SK-N-SH (cell line): ENCODE data around the gene KLHL17. TPM values are rescaled to one million over a fixed set of nuclear protein-coding genes. Genes with fewer than 3 reads are reported as not detected.

Experiments
- CTCF ChIA-PET: fragments of 300-600, 350-600 bp; formaldehyde crosslinking; extraction: SDS; loops from one replicate; lab custom pipeline; 2021; lab: Yijun Ruan, JAX
- POLR2A ChIA-PET: fragments of 350-600 bp; sonication (Branson Sonifier 250); formaldehyde crosslinking; extraction: SDS; loops from one replicate; lab custom pipeline; 2020; ENCODE audit warnings: antibody characterized with exemption, inconsistent platforms; lab: Yijun Ruan, JAX
- DNase-seq: peaks from one replicate; pipeline ENCODE4 v3.0.0; 2012
- H2AFZ ChIP-seq: fragments of 200-600 bp; sonication (generic); 2 replicates; pipeline ENCODE4 v1.8.1; 2016; ENCODE audit warnings: antibody characterized with exemption, mild to moderate bottlenecking, low read depth
- H3F3A ChIP-seq: fragments of 200-600 bp; sonication (generic); replicated peaks from 2 replicates; pipeline ENCODE3; 2016; ENCODE audit warnings: antibody characterized with exemption, mild to moderate bottlenecking; ENCODE audit not compliant: insufficient read depth
- H3K27ac ChIP-seq, 2 experiments: fragments of 200-500 bp in 1 of 2; fragments of 200-600 bp in 1 of 2; sonication (Bioruptor generic) in 1 of 2; sonication (generic), shearing (Covaris generic) in 1 of 2; 2 replicates each; pipeline versions ENCODE4 v1.5.1 to v1.6.1; 2014 to 2016; ENCODE audit warnings: low read depth in 2 of 2, inconsistent platforms in 1 of 2, low read length in 1 of 2, mild to moderate bottlenecking in 1 of 2, mixed read lengths in 1 of 2
- H3K27me3 ChIP-seq: fragments of 200-600 bp; sonication (generic), shearing (Covaris generic); 2 replicates; pipeline ENCODE4 v1.6.1; 2016; ENCODE audit warnings: mixed run types; ENCODE audit not compliant: insufficient read depth
- H3K36me3 ChIP-seq, 2 experiments: fragments of 200-500 bp in 1 of 2; fragments of 200-600 bp in 1 of 2; sonication (Bioruptor generic) in 1 of 2; sonication (generic) in 1 of 2; replicated peaks in 1 of 2; 2 replicates each; pipeline versions ENCODE3 to v1.5.1; 2014 to 2016; ENCODE audit warnings: low read length in 1 of 2, mild to moderate bottlenecking in 1 of 2; ENCODE audit not compliant: insufficient read depth in 2 of 2, control insufficient read depth in 1 of 2
- H3K4me1 ChIP-seq, 2 experiments: fragments of 200-500 bp in 1 of 2; fragments of 200-600 bp in 1 of 2; sonication (Bioruptor generic) in 1 of 2; sonication (generic), shearing (Covaris generic) in 1 of 2; 2 replicates each; pipeline versions ENCODE4 v1.5.1 to v1.6.1; 2014 to 2016; ENCODE audit warnings: low read depth in 1 of 2, low read length in 1 of 2, mixed run types in 1 of 2; ENCODE audit not compliant: insufficient read depth in 2 of 2, control insufficient read depth in 1 of 2
- H3K4me2 ChIP-seq: fragments of 200-600 bp; sonication (generic), shearing (Covaris generic); 2 replicates; pipeline ENCODE4 v1.6.1; 2017; ENCODE audit warnings: mixed run types
- H3K4me3 ChIP-seq, 2 experiments: fragments of 200-500 bp in 1 of 2; fragments of 200-600 bp in 1 of 2; sonication (Bioruptor generic) in 1 of 2; sonication (generic), shearing (Covaris generic) in 1 of 2; 2 replicates each; pipeline versions ENCODE4 v1.5.1 to v1.8.1; 2014 to 2016; ENCODE audit warnings: low read depth in 2 of 2, inconsistent platforms in 1 of 2, low read length in 1 of 2, mild to moderate bottlenecking in 1 of 2, mixed read lengths in 1 of 2, moderate library complexity in 1 of 2
- H3K79me2 ChIP-seq: fragments of 200-600 bp; sonication (generic); 2 replicates; pipeline ENCODE4 v1.8.1; 2017; ENCODE audit warnings: mild to moderate bottlenecking; ENCODE audit not compliant: insufficient read depth
- H3K9ac ChIP-seq: fragments of 200-600 bp; sonication (generic); 2 replicates; pipeline ENCODE4 v1.6.1; 2017; ENCODE audit warnings: mixed run types
- H3K9me2 ChIP-seq: fragments of 200-600 bp; sonication (generic); 2 replicates; pipeline ENCODE4 v1.6.1; 2017; ENCODE audit warnings: mixed run types
- H3K9me3 ChIP-seq: fragments of 200-600 bp; sonication (generic); 2 replicates; pipeline ENCODE4 v1.6.1; 2017; ENCODE audit warnings: mixed run types, mild to moderate bottlenecking, moderate library complexity
- H4K20me1 ChIP-seq: fragments of 200-600 bp; sonication (generic); 2 replicates; pipeline ENCODE4 v1.6.1; 2017; ENCODE audit warnings: mild to moderate bottlenecking, mixed run types; ENCODE audit not compliant: insufficient read depth
- CHD2 ChIP-seq: fragments of 150-350 bp; IDR thresholded peaks from 2 replicates; pipeline ENCODE4 v1.6.1; 2018; ENCODE audit warnings: low read length; ENCODE audit not compliant: partially characterized antibody
- ELF1 ChIP-seq: IDR thresholded peaks from 2 replicates; pipeline ENCODE4 v1.4.0; 2012
- EZH2phosphoT487 ChIP-seq: fragments of 200-600 bp; sonication (generic); IDR thresholded peaks from 2 replicates; pipeline ENCODE4 v1.6.1; 2017; ENCODE audit warnings: low read depth, mixed run types, mild to moderate bottlenecking, antibody characterized with exemption, moderate library complexity, borderline replicate concordance
- FOSL2 ChIP-seq: IDR thresholded peaks from 2 replicates; pipeline ENCODE4 v1.4.0; 2012; ENCODE audit warnings: low read depth, mild to moderate bottlenecking, moderate library complexity, borderline replicate concordance
- FOXJ3 ChIP-seq: sonication (generic); formaldehyde crosslinking; IDR thresholded peaks from 2 replicates; pipeline ENCODE4 v1.5.1; 2020; ENCODE audit warnings: mild to moderate bottlenecking, missing genetic modification reagents
- FOXM1 ChIP-seq: IDR thresholded peaks from 2 replicates; pipeline ENCODE4 v1.4.0; 2012; ENCODE audit warnings: low read depth, mild to moderate bottlenecking
- GABPA ChIP-seq: IDR thresholded peaks from 2 replicates; pipeline ENCODE4 v1.4.0; 2012; ENCODE audit warnings: low read depth, mild to moderate bottlenecking
- GATA2 ChIP-seq: sonication (generic); formaldehyde crosslinking; IDR thresholded peaks from 2 replicates; pipeline ENCODE4 v1.5.0; 2020; ENCODE audit warnings: mild to moderate bottlenecking, missing genetic modification reagents
- JUND ChIP-seq: IDR thresholded peaks from 2 replicates; pipeline ENCODE4 v1.4.0; 2012
- MEF2A ChIP-seq: IDR thresholded peaks from 2 replicates; pipeline ENCODE4 v1.4.0; 2012; ENCODE audit warnings: low read depth, borderline replicate concordance
- POLR2AphosphoS5 ChIP-seq: IDR thresholded peaks from 2 replicates; pipeline ENCODE4 v1.6.1; 2012; ENCODE audit warnings: low read depth, low read length
- RAD21 ChIP-seq: IDR thresholded peaks from 2 replicates; pipeline ENCODE4 v1.6.1; 2012; ENCODE audit warnings: mild to moderate bottlenecking, low read length
- SMC3 ChIP-seq: IDR thresholded peaks from 2 replicates; pipeline ENCODE4 v1.6.1; 2012; ENCODE audit warnings: low read depth, low read length, improper control_type of control experiment
- TCF12 ChIP-seq: IDR thresholded peaks from 2 replicates; pipeline ENCODE4 v1.4.0; 2012
- TEAD4 ChIP-seq: IDR thresholded peaks from 2 replicates; pipeline ENCODE4 v1.4.0; 2012; ENCODE audit warnings: mild to moderate bottlenecking, borderline replicate concordance; ENCODE audit not compliant: insufficient read depth
- USF1 ChIP-seq: IDR thresholded peaks from 2 replicates; pipeline ENCODE4 v1.4.0; 2012; ENCODE audit warnings: low read depth, borderline replicate concordance
- YY1 ChIP-seq: IDR thresholded peaks from 2 replicates; pipeline ENCODE4 v1.4.0; 2012; ENCODE audit warnings: low read depth, mild to moderate bottlenecking
- WGBS: methylation state at CpG from one replicate; pipeline ENCODE4 v1.1.6; 2017; ENCODE audit warnings: low lambda C conversion rate; 5-methylcytosine and 5-hydroxymethylcytosine counted together
- polyA plus RNA-seq, 3 experiments: library from polyadenylated mRNA; depleted of rRNA; stranded (reverse); fragments of >200 nt; gene quantifications; 2 replicates each; pipeline ENCODE4 v1.2.3, GENCODE V29; 2012
- TF ChIP-seq, protein P1 (sequence below): fragments of 150-350 bp; IDR thresholded peaks from 2 replicates; pipeline ENCODE4 v1.6.1; 2016; ENCODE audit warnings: mild to moderate bottlenecking, low read depth, low read length
- TF ChIP-seq, protein P2 (sequence below): IDR thresholded peaks from 2 replicates; pipeline ENCODE4 v1.6.1; 2012; ENCODE audit warnings: mild to moderate bottlenecking, low read depth, low read length, moderate library complexity
- TF ChIP-seq, protein P3 (sequence below): IDR thresholded peaks from 2 replicates; pipeline ENCODE4 v1.4.0; 2012; ENCODE audit warnings: low read depth

Gene KLHL17
- polyA plus RNA-seq, 1 of the 3 experiments (the other 2 are of a cell fraction), result 27.3 TPM

DNA sequence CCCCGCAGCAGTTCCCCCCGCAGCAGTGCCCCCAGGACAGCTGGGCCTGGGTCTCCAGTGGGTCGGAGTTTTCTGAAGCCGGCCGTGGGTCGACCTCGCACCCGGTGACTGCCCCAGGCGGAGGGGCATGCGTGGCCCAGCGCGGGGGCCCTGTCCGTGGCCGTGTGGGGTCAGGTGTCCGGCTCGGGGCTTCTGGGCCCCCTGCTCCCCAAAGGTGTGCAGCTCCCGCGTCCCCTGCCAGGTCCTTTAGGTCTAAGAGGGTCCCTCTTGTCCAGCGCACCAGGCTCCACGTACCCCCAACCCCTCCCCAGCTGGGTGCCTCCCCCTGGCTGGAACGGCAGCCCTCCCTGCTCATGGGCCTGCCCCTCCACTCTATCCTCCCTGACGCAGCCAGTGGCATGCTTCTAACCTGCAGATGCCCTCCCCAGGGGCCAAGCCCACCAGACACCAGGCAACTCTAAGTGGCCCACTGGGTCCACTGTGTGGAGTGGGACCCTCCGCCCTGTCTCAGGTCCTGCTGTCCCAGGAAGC is 45.5 kb downstream of the KLHL17 start:
- Histone ChIP-seq H2AFZ (no peak overlapping the region), H3K9ac (no peak overlapping the region), H3K9me2 (no peaks in the 10 kb centered on the region), H3K4me2 (no peak overlapping the region), H3K4me3 (no peak overlapping the region), H3K27me3 (peaks cover 6% of the 10 kb centered on the region; the same call in 1 of the 2 replicates), H3K79me2 (no peaks in the 10 kb centered on the region), H3K4me1 (peaks cover 0 to 39% of the 10 kb centered on the region in 2 experiments; a peak in 1 of 4 replicates), H3K9me3 (no peaks in the 10 kb centered on the region), H3F3A (no peaks in the 10 kb centered on the region), H3K36me3 (no peaks in the 10 kb centered on the region), H3K27ac (peak overlapping the region in 1 of 2 experiments; percentile 98; a peak in 2 of 4 replicates), H4K20me1 (no peaks in the 10 kb centered on the region)
- 76% methylated on average over 5 of the region's 23 CpGs for WGBS
- no peak for DNase-seq
- ChIA-PET POLR2A (interaction anchor here (1.1 to 1.6 kb wide), 3 partner anchors 12 to 54 kb away, joined by 3 to 5 read pairs (median 3); no protein-coding TSS in a partner anchor), CTCF (interaction anchor here (1.0 to 5.8 kb wide), 9 partner anchors 9 to 59 kb away, joined by 3 to 44 read pairs (median 10); partner anchors contain the start of gene ISG15)
- TF ChIP-seq, protein P1, sequence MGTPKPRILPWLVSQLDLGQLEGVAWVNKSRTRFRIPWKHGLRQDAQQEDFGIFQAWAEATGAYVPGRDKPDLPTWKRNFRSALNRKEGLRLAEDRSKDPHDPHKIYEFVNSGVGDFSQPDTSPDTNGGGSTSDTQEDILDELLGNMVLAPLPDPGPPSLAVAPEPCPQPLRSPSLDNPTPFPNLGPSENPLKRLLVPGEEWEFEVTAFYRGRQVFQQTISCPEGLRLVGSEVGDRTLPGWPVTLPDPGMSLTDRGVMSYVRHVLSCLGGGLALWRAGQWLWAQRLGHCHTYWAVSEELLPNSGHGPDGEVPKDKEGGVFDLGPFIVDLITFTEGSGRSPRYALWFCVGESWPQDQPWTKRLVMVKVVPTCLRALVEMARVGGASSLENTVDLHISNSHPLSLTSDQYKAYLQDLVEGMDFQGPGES, result no peak
- TF ChIP-seq, protein P2, sequence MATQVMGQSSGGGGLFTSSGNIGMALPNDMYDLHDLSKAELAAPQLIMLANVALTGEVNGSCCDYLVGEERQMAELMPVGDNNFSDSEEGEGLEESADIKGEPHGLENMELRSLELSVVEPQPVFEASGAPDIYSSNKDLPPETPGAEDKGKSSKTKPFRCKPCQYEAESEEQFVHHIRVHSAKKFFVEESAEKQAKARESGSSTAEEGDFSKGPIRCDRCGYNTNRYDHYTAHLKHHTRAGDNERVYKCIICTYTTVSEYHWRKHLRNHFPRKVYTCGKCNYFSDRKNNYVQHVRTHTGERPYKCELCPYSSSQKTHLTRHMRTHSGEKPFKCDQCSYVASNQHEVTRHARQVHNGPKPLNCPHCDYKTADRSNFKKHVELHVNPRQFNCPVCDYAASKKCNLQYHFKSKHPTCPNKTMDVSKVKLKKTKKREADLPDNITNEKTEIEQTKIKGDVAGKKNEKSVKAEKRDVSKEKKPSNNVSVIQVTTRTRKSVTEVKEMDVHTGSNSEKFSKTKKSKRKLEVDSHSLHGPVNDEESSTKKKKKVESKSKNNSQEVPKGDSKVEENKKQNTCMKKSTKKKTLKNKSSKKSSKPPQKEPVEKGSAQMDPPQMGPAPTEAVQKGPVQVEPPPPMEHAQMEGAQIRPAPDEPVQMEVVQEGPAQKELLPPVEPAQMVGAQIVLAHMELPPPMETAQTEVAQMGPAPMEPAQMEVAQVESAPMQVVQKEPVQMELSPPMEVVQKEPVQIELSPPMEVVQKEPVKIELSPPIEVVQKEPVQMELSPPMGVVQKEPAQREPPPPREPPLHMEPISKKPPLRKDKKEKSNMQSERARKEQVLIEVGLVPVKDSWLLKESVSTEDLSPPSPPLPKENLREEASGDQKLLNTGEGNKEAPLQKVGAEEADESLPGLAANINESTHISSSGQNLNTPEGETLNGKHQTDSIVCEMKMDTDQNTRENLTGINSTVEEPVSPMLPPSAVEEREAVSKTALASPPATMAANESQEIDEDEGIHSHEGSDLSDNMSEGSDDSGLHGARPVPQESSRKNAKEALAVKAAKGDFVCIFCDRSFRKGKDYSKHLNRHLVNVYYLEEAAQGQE, result no peak
- TF ChIP-seq SMC3 (no peak), FOXJ3 (no peak), RAD21 (no peak), TCF12 (no peak), CHD2 (no peak), USF1 (no peak), GATA2 (CRISPR knock-in tag) (no peak), POLR2AphosphoS5 (no peak), ELF1 (no peak), EZH2phosphoT487 (no peak), TEAD4 (no peak), MEF2A (no peak), FOSL2 (no peak), YY1 (no peak), GABPA (no peak), JUND (no peak), FOXM1 (no peak)
- TF ChIP-seq, protein P3, sequence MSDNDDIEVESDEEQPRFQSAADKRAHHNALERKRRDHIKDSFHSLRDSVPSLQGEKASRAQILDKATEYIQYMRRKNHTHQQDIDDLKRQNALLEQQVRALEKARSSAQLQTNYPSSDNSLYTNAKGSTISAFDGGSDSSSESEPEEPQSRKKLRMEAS, result no peak
